ENCODE results near the gene GSTK1.
A peak's percentile ranks its signal among the peaks of the same experiment; 100 is the strongest.
"Not testable (repeated sequence)": the region's sequence is repeated elsewhere in the genome, so short reads cannot be mapped to it uniquely, and the experiment has no call there.

Gene GSTK1

DNA sequence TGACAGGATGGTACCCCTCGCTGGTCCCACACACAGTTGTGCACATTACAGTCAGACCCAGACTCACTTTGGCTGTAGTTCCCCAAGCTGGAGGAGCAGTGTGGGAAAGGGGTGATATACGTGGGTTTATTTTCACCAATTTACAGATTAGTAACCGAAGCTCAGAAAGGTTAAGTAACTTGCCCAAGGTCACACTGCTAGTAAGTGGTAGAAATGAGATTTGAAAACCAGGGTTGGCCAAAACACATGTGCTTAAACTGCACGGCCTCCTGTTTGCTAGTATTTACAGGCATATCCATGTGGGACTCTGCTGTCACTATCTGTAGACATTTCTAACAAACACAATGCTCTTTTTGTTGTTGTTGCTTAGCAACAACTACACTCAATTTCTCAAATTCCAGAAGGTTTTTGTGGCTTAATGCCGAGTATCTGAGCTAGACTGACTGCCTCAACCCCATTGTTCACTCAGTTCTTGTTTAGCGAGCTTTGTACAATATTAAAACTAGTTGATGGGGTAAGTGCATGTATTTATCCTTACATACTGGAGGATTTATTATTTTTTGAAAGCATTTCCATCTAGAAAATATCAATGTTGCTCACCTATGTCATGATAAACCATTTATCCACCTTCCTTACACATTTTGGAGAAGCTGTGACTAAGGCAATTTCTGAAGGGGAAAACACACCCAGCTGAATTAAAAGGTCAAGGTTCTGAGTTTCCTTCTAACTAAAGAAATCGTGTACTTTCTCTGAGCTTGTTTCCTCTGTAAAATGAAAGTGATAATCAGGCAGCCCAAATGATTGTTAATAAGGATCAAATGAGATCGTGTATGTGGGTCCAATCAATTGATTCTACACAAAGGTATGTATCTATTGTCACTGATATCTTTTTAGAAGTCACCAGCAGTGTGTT, 16.2 kb downstream of the GSTK1 start:
- DNase-seq: peak; percentile 58

DNA sequence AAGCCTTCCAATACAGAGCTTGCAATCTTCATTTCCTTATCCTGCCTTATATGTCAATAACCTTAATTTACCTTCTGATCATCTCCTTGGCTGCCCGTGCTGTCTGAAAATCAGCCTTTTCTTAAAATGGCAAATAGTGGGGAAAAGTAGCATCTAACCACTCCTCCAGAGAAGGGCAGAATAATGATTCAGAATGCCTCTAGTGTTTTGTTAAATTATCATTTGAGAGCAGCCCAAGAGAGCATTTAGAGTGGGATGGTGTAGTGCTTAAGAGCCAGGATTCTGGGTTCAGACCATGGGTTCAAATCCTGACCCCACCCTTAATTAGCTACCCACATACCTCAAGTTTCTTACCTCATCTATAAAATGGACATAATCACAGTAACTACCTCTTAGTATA, 16.9 kb downstream of the GSTK1 start:
- DNase-seq: no peak

DNA sequence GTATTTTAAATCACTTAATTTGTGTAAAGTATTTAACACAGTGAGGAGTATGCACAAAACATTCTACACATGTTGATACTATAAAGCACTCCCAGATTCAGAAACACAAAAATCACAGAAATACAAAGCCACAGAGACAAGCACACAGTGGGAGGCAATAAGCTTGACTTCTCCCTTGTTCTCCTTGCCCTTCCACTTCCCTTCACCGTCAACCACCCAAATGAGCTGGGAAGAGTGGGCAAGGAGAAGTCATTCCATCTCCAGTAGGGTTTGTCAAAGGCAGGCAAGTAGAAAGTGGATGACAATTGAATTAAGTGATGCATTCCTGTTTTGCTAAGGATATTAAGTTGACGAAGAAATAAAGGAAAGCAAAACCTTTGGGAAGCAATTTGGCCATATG, 17.3 kb downstream of the GSTK1 start:
- DNase-seq: no peak

DNA sequence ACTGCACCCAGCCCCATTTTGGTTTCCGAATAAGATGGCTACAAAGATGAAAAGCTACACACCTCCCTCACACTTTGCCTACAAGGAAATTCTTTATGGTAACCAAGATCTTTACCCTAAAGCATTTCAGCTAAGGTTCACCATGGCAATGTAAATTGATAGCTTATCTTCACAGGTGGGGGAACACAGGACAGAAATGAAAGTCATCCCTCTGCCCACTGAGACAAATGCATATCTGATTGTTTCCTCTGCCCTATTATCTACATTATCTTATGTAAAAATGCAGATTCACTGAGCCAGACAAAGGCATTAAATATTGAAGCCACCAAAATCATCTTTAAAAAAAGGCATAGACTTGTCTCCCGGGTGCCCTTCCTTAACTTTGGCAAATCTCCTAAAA, 18.3 kb downstream of the GSTK1 start:
- no peak for DNase-seq

DNA sequence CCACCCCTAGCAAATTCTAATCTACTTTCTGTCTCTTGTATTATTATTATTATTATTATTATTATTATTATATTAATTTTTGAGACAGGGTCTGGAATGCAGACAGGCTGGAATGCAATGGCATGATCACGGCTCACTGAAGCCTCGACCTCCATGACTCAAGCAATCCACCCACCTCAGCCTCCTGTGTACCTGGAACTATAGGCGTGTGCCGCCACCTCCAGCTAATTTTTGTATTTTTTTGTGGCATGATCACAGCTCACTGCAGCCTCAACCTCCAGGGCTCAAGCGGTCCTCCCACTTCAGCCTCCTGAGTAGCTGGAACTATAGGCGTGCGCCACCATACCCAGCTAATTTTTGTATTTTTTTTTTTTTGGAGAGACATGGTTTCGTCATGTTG, 18.9 kb downstream of the GSTK1 start:
- no peak for DNase-seq

DNA sequence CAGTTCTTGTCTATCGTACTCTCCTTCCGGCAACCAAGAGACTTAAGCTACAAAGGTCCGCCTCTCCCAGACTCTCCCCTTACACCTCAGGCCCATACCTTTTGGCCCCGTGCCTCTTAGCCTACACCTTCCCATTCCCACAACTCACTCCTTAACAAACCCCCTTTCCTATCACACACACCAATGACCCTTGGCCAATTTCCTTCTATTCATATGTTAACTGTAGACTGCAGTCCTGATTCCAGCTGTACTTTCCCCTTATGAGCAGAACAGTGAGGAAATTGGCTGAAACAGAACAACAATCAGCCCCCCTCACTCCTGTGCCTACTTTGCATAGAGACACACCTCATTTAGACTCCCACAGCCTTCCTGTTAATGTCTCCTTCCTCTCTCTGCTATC, 20.1 kb downstream of the GSTK1 start:
- no peak for DNase-seq

DNA sequence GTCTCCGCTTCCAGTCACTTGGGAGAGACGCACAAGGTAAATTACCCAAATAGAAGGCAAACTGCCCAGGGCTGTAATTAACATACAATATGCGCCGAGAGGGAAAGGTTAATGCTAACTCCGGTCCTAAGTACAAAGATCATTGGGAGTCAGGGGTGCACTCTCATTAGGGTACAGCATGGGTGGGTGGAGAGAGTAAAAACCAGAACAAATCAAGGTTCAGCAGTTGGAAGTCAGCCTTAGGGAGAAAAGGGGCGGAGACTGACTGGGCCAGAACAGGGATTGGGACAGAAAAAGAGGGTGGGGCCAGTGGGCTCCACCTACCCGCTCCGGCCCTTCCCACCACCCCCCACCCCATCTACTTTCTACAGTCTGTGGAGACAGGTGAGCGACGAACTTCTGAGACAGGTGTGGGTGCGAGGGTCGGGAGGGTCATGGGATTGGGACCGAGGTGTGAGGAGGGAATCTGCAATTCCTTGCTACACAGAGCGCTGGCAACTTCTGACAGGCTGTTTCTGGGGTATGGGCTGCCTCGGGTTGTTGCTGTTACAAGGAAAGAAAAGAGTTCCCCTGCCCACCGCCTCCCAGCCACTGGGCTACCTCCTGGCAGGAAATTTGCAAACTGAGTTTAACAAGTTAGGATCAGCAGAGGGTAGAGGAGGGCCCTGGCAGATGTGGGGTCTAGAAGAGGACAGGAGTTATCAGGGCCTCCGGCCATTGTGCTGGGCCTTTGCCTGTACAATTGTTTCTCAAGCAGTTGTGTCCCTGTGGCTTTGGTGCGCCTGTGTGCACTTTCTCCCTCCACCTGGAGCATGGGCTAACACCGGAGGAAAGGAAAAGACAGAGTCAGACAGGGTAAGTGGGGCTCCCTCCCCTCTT, 21.6 kb downstream of the GSTK1 start, which contains the start of gene TMEM139:
TMEM139 (plus strand) TSS at position 368 of the 879 bp plus-strand sequence. CDS start 1,000 bp downstream, outside the sequence.
- DNase-seq: no peak

DNA sequence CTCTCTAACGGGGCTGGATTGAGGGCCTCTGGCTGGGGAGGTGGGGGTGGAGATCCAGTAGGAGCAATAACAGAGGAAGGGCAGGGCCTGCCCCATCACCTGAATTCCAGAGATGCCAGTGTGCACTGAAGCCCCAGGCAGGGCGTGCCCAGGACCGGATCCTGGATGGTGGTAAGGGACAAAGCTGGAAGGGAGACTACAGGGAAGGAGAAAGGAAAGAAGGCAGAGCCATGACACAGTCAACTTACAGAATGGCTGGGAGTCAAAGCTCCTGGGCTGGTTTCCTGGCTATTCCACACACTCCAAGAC, 22.2 kb downstream of the GSTK1 start:
- no peak for DNase-seq

DNA sequence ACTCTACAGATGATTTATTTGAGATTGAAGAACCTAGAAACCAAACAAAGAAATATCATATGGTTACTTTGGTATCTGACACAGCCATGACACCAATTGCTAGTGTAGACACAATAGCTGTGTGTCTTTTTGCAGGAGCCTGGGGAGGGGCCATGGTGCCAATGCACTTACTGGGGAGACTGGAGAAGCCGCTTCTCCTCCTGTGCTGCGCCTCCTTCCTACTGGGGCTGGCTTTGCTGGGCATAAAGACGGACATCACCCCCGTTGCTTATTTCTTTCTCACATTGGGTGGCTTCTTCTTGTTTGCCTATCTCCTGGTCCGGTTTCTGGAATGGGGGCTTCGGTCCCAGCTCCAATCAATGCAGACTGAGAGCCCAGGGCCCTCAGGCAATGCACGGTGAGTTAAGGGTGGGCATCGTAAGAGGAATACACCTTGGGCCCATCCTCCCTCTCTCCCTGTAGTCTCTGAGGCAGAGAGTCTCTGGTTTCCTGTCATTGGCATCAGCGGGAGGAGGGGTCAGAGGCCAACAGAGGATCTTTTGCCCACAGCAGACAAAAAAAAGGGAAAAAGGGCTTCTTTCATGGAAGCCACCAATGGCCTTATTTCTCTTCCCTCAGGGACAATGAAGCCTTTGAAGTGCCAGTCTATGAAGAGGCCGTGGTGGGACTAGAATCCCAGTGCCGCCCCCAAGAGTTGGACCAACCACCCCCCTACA, 22.7 kb downstream of the GSTK1 start:
- DNase-seq: no peak

DNA sequence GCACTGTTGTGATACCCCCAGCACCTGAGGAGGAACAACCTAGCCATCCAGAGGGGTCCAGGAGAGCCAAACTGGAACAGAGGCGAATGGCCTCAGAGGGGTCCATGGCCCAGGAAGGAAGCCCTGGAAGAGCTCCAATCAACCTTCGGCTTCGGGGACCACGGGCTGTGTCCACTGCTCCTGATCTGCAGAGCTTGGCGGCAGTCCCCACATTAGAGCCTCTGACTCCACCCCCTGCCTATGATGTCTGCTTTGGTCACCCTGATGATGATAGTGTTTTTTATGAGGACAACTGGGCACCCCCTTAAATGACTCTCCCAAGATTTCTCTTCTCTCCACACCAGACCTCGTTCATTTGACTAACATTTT, 23.3 kb downstream of the GSTK1 start:
- DNase-seq: no peak

DNA sequence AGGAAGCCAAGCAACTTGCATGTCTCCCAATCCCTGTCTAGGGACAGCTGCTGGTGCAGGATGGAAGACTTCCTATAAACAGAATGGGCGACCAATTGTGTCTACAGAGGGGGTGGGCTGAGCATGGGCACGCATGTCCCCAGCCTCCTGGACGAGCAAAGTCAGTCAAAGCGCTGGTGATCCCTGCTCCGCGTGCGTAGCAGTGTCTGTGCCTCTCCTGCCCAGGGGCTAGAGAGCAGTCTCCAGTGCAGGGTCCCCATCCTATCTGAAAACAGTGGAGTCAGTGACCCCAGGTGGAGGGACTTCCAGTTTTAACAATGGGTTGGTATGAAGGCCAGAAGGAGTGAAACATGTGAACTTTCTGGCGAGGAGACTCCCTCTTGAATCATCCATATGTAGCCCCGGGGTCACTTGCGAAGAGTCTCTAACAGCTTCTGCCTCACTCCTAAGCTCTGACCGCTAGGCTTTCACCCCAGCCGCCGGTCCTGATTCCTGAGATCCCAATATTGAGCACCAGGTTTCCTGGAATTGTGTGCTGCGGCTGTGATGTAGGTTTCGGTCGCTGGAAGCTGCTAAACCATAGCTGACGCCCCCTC, 24.2 kb downstream of the GSTK1 start:
- no peak for DNase-seq

DNA sequence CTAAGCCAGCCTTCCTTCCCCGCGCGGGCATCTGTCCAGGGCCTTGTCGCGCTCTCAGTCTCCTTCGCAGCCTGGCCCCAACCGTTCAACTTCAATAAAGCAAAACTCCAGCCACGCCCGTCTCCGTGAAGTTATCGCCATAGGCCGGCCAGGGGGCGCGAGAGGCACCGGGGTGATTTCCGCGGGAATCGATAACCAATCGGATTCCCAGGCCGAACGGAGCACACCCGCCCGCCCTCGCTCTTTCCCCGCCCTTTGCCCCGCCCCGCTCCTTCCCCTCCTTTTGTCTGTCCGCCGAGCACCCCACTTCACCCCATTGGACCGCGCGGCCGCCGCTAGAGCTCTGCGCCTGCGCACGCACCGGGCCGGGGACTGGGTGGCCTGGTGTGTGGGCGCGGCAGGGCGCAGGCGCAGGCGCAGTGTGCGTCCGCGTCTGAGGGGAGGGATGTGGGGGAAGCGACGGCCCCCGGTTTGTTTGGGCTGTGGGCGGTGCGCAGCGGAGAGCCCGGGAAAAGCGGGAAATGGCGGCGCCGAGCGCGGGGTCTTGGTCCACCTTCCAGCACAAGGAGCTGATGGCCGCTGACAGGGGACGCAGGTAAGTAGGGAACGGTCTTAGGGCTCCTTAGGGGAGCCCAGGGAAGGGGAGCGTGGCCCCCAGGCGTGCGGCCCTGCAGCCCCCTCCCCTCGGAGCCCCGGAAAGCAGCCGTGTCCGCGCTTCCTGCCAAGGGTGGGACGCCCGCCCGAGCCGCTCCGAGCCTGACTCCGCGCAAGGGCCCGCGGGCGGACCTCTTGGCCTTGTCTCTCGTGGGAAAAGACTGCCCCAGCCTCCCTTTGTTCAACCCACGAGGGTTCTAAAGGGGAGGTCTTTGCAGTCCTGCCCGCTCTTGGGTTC, 24.9 kb downstream of the GSTK1 start, which contains the start of gene CASP2:
CASP2 (plus strand) TSS at position 417 of the 892 bp plus-strand sequence; CDS start at position 522, 105 bp downstream.
- DNase-seq: peak; percentile 98

DNA sequence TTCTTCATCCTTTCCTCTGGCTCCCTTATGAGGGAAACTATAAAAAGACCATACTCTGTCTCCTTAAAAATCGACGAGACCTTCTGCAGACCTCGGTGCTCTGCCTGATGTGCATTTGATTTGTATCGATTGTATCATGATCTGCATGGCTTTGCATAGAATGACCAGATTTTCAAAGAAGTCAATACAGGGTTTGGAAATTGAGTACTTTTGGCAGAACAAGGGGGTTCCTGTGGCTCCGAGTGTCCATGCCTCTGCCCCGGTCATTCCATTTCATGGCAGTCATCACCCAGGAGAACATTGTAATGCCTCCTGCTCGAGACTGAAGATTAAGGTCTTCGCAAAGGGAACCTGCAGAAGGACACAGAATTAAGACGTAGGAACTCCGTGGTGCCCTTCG, 25.6 kb downstream of the GSTK1 start:
- no peak for DNase-seq

DNA sequence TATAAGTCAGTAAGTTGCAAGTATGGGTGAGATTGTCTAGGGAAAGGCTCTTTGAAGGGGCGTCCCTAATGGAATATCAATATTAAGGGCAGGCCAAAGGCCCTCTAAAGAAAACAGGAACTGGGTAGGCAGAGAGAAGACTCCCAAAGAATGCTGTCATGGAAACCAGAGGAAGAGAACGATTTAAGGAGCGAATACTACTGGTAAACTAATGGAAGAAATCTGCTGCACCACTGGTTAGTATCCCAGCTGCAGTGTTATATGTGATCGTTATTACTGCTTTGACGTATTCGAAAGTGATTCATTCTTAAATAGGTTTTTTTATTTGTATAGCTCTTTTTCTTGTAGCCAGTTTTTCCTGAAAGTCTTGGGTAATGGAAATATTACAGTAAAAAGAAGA, 26.2 kb downstream of the GSTK1 start:
- DNase-seq: no peak

DNA sequence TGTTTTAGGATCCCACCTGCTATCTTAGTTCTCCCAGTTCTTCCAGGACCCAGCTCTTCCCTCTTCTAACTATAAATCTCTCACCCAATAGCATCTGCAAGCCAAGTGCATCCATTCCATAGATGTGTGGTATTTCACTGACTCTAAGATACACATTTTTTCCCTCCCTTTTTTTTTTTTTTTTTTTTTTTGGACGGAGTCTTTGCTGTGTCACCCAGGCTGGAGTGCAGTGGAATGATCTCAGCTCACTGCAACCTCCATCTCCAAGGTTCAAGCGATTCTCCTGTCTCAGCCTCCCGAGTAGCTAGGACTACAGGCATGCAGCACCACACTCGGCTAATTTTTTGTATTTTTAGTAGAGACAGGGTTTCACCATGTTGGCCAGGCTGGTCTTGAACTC, 26.6 kb downstream of the GSTK1 start:
- DNase-seq: not testable (repeated sequence)

DNA sequence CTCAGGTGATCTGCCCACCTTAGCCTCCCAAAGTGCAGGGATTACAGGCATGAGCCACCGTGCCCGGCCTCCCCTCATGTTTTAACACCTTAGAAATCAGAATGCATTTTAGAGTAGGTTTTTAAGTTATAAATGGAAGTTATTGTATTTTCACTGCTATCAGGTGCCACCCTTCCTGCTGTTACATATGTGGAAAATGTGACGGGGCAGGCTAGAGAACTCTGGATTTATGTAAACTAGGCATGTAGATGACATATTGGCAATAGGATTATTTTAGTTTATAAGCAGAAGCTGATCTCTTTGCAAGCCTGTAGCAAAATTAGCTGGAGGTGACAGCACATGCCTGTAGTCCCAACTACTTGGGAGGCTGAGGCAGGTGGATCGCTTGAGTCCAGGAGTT, 27.1 kb downstream of the GSTK1 start:
- no peak for DNase-seq

DNA sequence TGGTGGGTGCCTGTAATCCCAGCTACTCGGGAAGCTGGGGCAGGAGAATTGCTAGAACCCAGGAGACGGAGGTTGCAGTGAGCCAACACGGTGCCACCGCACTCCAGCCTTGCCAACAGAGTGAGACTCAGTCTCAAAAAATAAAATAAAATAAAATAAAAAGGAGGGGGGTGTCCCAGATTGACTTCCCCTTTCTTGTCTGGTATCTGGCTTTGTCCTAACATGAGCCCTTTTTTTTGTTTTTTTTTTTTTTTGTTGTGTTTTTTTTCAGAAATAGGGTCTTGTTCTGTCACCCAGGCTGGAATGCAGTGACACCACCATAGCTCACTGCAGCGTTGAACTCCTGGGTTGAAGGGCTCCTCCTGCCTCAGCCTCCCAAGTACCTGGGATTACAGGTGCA, 29.6 kb downstream of the GSTK1 start:
- no peak for DNase-seq

DNA sequence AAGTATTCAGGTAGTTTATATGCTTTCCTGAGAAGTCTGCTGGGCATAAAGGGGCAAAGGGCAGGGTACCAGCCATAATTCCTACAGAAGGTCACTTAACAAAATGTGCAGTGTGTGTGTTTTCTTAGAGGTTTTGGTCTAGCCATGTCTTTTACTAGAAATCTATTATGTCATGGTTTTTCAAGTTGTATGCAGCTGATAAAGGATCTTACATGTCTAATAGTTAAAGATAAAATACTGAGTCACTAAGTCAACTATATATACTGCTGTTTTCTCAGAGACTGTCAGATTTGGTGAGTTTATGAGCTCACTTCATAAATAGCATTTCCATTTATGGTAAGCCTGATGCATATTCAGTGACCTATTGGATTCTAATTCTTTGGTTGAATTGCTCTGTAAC, 32.6 kb downstream of the GSTK1 start:
- peak; percentile 70 for DNase-seq

DNA sequence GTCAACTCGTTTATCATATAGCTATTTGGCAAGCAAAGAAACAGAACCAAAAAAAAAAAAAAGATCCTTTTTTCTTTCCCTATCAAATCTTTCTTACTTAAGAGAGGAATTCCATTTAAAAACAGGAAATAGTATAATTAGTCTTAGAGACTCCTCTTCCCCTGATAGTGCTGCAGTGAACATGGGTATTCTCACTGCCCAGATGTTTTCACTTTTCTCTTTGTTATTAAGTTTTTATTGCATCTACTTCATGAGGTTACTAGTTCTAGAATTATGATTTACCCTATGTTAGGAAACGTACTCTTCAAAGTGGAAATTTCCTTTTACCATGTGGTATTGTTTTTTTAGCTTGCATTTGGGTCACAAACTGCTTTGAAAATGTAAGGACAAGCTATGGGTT, 33.4 kb downstream of the GSTK1 start:
- DNase-seq: no peak

DNA sequence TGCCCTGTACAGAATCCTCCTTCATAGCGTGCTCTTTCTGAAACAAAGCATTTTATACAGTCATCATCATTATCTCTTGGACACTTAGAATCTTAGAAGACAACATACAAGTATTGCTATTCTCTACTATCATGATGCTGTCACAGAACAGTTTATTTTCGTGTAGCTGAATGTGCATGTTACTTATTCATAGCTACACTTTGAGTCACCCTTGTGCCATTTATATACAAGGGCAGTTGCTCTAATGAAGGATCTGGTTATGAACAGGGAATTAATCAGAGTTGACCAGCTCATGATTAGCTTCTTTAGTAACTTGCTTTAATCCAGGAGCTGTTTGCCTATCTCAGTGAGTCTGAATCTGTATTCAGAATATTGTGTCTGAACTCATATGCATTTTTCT, 36.1 kb downstream of the GSTK1 start:
- no peak for DNase-seq

DNA sequence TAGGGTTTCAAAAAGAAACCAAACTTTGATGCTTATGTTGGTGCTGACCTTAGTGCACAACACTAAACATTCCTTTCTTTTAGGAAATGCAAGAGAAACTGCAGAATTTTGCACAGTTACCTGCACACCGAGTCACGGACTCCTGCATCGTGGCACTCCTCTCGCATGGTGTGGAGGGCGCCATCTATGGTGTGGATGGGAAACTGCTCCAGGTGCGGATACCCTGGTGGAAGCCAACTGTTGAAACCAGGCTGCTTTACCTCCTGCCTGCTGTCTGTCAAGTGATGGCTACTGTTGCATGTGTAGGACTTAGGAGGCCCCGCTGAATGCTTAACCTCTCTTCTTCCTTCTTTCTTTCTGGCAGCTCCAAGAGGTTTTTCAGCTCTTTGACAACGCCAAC, 36.6 kb downstream of the GSTK1 start:
- DNase-seq: no peak

Measured in fibroblast of skin of abdomen (primary cell).